ENCODE results near the gene ACACA.

The ACACA gene

GRCh38 chr17:37137070-37137610 is 269.5 kb downstream of the ACACA start:
- DNase-seq (ENCODE audit: low read depth in 4 of 4, low spot score in 1 of 4), result no peak

GRCh38 chr17:37135576-37135975 is 271.1 kb downstream of the ACACA start:
- no peak for DNase-seq (ENCODE audit: low read depth in 4 of 4, low spot score in 1 of 4)

GRCh38 chr17:37134050-37134449 is 272.6 kb downstream of the ACACA start:
- DNase-seq (ENCODE audit: low read depth in 4 of 4, low spot score in 1 of 4), result no peak

- DNase-seq (ENCODE audit: low read depth in 4 of 4, low spot score in 1 of 4), result no peak
These were observed 273.5 kb downstream of the ACACA start for GRCh38 chr17:37133136-37133535.

- no peak for DNase-seq (ENCODE audit: low read depth in 4 of 4, low spot score in 1 of 4)
These were observed 274.7 kb downstream of the ACACA start for GRCh38 chr17:37131669-37132611.

- DNase-seq (ENCODE audit: low read depth in 4 of 4, low spot score in 1 of 4), result no peak
These were observed 275.6 kb downstream of the ACACA start for GRCh38 chr17:37130984-37131446.

- no peak for DNase-seq (ENCODE audit: low read depth in 4 of 4, low spot score in 1 of 4)
These were observed 281.8 kb downstream of the ACACA start for GRCh38 chr17:37124821-37125173.

- no peak for DNase-seq (ENCODE audit: low read depth in 4 of 4, low spot score in 1 of 4)
These were observed 282.5 kb downstream of the ACACA start for GRCh38 chr17:37123941-37124820.

GRCh38 chr17:37123386-37123785 is 283.2 kb downstream of the ACACA start:
- DNase-seq (ENCODE audit: low read depth in 4 of 4, low spot score in 1 of 4), result no peak

GRCh38 chr17:37121616-37122015 is 285.0 kb downstream of the ACACA start:
- DNase-seq (ENCODE audit: low read depth in 4 of 4, low spot score in 1 of 4), result no peak

GRCh38 chr17:37118366-37119137 is 288.1 kb downstream of the ACACA start:
- no peak for DNase-seq (ENCODE audit: low read depth in 4 of 4, low spot score in 1 of 4)

- DNase-seq (ENCODE audit: low read depth in 4 of 4, low spot score in 1 of 4), result no peak
These were observed 289.1 kb downstream of the ACACA start for GRCh38 chr17:37117373-37118142.

GRCh38 chr17:37116671-37117185 is 289.9 kb downstream of the ACACA start:
- DNase-seq (ENCODE audit: low read depth in 4 of 4, low spot score in 1 of 4), result no peak

- no peak for DNase-seq (ENCODE audit: low read depth in 4 of 4, low spot score in 1 of 4)
These were observed 295.3 kb downstream of the ACACA start for GRCh38 chr17:37111329-37111728.

GRCh38 chr17:37110746-37111145 is 295.9 kb downstream of the ACACA start:
- no peak for DNase-seq (ENCODE audit: low read depth in 4 of 4, low spot score in 1 of 4)

- DNase-seq (ENCODE audit: low read depth in 4 of 4, low spot score in 1 of 4), result no peak
These were observed 296.6 kb downstream of the ACACA start for GRCh38 chr17:37109731-37110710.

- no peak for DNase-seq (ENCODE audit: low read depth in 4 of 4, low spot score in 1 of 4)
These were observed 297.5 kb downstream of the ACACA start for GRCh38 chr17:37109106-37109505.

GRCh38 chr17:37107406-37108083 is 299.1 kb downstream of the ACACA start:
- DNase-seq (ENCODE audit: low read depth in 4 of 4, low spot score in 1 of 4), result no peak

Data from stimulated activated CD4-positive, alpha-beta T cell treated with anti-CD3 and anti-CD28 coated beads, Interleukin-1b, Interleukin-23, amount 100 ng/mL, for 24 hours (primary cell).